ENCODE results near the gene P2RX1. TPM values are rescaled to one million over a fixed set of nuclear protein-coding genes. Genes with fewer than 3 reads are reported as not detected.

Gene P2RX1
- total and polyA plus RNA-seq, 8 donors, result 17.7 to 41.8 (median 24.9) TPM

- Histone ChIP-seq H3K27me3 (no peaks in the 10 kb centered on the region), H3K27ac (peak overlapping the region in 2 of 4 donors; percentile 39 to 42), H3K9me3 (no peaks in the 10 kb centered on the region), H3K4me3 (no peak overlapping the region), H3K36me3 (no peaks in the 10 kb centered on the region), H3K4me1 (peaks cover 0 to 13% (median 0%) of the 10 kb centered on the region in 3 donors)
- no peak for FAIRE-seq
- no peak for TF ChIP-seq CTCF (IDR thresholded peaks at IDR 0.05)
- peak in 2 of 6 donors; percentile 21 to 31 for DNase-seq
- WGBS, 2 donors, result 88 to 89% methylated on average over 10 of the region's 10 CpGs
- peak in 1 of 4 donors; percentile 50 for ATAC-seq
- intact Hi-C loops (cut with DNase I), result no loop called here
Observed at GRCh38 chr17:3886776-3887175, 29.5 kb downstream of the P2RX1 start.

- Histone ChIP-seq H3K36me3 (no peaks in the 10 kb centered on the region), H3K9me3 (no peaks in the 10 kb centered on the region), H3K27me3 (no peaks in the 10 kb centered on the region), H3K4me1 (peaks cover 0 to 7% (median 0%) of the 10 kb centered on the region in 3 donors), H3K4me3 (no peak overlapping the region), H3K27ac (no peak overlapping the region)
- FAIRE-seq, result no peak
- no peak for DNase-seq
- 86 to 92% methylated on average over 4 of the region's 4 CpGs for whole genome bisulfite sequencing, 2 donors
- ATAC-seq, result no peak
- intact Hi-C loops (cut with DNase I), result no loop called here
- TF ChIP-seq CTCF (IDR thresholded peaks at IDR 0.05), result no peak
Observed at GRCh38 chr17:3885970-3886369, 30.3 kb downstream of the P2RX1 start.

- Histone ChIP-seq H3K27ac (no peak overlapping the region), H3K36me3 (no peaks in the 10 kb centered on the region), H3K4me3 (no peak overlapping the region), H3K4me1 (peaks cover 0 to 3% (median 0%) of the 10 kb centered on the region in 3 donors), H3K9me3 (no peaks in the 10 kb centered on the region), H3K27me3 (no peaks in the 10 kb centered on the region)
- FAIRE-seq, result no peak
- intact Hi-C loops (cut with DNase I), result no loop called here
- 84% methylated on average over 14 of the region's 14 CpGs for WGBS, 2 donors
- DNase-seq, result no peak
- ATAC-seq, result no peak
- no peak for TF ChIP-seq CTCF (IDR thresholded peaks at IDR 0.05)
Observed at GRCh38 chr17:3885271-3885670, 31.0 kb downstream of the P2RX1 start.

GRCh38 chr17:3884188-3884587 is 32.1 kb downstream of the P2RX1 start:
- no peak for FAIRE-seq
- DNase-seq, result no peak
- WGBS, 2 donors, result 91% methylated on average over 12 of the region's 12 CpGs
- TF ChIP-seq CTCF (IDR thresholded peaks at IDR 0.05), result no peak
- H3K4me1 ChIP-seq, result no peaks in the 10 kb centered on the region
- H3K9me3 ChIP-seq, result no peaks in the 10 kb centered on the region
- intact Hi-C loops (cut with DNase I), result no loop called here
- no peak overlapping the region for H3K4me3 ChIP-seq
- ATAC-seq, result no peak
- no peaks in the 10 kb centered on the region for H3K36me3 ChIP-seq
- no peak overlapping the region for H3K27ac ChIP-seq
- H3K27me3 ChIP-seq, result no peaks in the 10 kb centered on the region

GRCh38 chr17:3882276-3882675 is 34.0 kb downstream of the P2RX1 start:
- no peak for DNase-seq

More at GRCh38 chr17:3882276-3882675, 34.0 kb downstream of the P2RX1 start:
- ATAC-seq (no peak), FAIRE-seq (no peak)
- TF ChIP-seq CTCF (IDR thresholded peaks at IDR 0.05), result no peak
- no peak overlapping the region for H3K4me3 ChIP-seq
- WGBS, 2 donors, result 73 to 77% methylated on average over 4 of the region's 4 CpGs
- no peak overlapping the region for H3K27ac ChIP-seq
- H3K27me3 ChIP-seq, result no peaks in the 10 kb centered on the region
- H3K4me1 ChIP-seq, result no peaks in the 10 kb centered on the region
- H3K36me3 ChIP-seq, result no peaks in the 10 kb centered on the region
- intact Hi-C loops (cut with DNase I), result no loop called here
- no peaks in the 10 kb centered on the region for H3K9me3 ChIP-seq
